Esophagus muscularis mucosa (tissue), 3 donors: Measurements from ENCODE around the gene METAP1D.

Source experiments
- POLR2A ChIP-seq: fragments of 450-650 bp; IDR thresholded peaks from one replicate; pipeline ENCODE4 v1.6.1; 2017; ENCODE audit warnings: antibody characterized with exemption, moderate library complexity, mild to moderate bottlenecking, low read depth
- POLR2AphosphoS5 ChIP-seq, 2 donors: sonication (generic); formaldehyde crosslinking; IDR thresholded peaks; one replicate each; pipeline ENCODE4 v1.6.1; 2017; ENCODE audit warnings: antibody characterized with exemption in 2 of 2
- TF ChIP-seq, protein P1 (sequence below), 3 experiments: fragments of 200-600 bp in 2 of 3; fragments of 450-650 bp in 1 of 3; sonication (generic) in 2 of 3; IDR thresholded peaks; one replicate each; pipeline ENCODE4 v1.5.1; 2017 to 2019; ENCODE audit warnings: antibody characterized with exemption in 3 of 3, mild to moderate bottlenecking in 2 of 3, moderate library complexity in 1 of 3

DNA sequence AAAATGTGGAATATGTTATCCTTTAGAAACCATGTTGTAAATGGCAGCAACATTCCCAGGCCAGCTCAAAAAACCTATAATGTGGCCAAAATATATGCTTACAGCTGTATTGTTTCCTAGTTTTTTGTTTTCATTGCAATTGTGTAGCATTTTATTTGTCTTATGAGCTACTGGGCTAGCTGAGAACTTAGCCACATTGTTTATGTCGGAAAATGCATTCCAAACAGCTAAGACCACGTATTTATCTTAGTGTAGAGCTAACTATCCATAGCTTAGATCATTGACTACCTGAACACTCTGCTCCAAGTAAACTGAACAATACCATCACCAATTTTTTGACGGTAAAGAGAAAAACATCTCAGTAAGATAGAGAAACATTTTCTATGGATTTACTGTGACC lies 38.4 kb downstream of the METAP1D start:
- TF ChIP-seq POLR2A (no peak), POLR2AphosphoS5 (IDR thresholded peaks at IDR 0.05) (no peak)
- TF ChIP-seq, protein P1, sequence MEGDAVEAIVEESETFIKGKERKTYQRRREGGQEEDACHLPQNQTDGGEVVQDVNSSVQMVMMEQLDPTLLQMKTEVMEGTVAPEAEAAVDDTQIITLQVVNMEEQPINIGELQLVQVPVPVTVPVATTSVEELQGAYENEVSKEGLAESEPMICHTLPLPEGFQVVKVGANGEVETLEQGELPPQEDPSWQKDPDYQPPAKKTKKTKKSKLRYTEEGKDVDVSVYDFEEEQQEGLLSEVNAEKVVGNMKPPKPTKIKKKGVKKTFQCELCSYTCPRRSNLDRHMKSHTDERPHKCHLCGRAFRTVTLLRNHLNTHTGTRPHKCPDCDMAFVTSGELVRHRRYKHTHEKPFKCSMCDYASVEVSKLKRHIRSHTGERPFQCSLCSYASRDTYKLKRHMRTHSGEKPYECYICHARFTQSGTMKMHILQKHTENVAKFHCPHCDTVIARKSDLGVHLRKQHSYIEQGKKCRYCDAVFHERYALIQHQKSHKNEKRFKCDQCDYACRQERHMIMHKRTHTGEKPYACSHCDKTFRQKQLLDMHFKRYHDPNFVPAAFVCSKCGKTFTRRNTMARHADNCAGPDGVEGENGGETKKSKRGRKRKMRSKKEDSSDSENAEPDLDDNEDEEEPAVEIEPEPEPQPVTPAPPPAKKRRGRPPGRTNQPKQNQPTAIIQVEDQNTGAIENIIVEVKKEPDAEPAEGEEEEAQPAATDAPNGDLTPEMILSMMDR (IDR thresholded peaks at IDR 0.05), result no peak
